ENCODE results near the gene AFAP1. TPM values are rescaled to one million over a fixed set of nuclear protein-coding genes. Genes with fewer than 3 reads are reported as not detected.

The AFAP1 gene
- total RNA-seq, 1 experiment from 2014 or later = 13.9 TPM

DNA sequence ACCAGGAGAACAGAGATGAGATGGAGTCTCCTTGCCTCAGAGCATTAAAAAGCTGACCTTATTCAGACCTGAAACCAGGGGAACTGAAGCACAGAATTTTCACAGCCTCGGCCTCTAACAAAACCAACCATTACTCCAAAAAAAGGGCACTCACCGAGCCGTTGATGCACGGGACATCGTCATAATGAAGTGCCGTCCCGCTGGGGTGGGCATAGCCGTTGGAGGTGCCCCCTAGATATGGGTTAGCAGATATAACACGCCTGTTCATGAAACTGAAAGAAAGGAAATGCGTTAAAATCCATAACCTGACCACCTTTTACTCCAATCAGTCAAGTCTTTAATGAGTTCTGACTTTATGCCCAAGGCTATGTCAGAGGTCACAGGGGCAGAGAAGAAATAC lies 153.6 kb downstream of the AFAP1 start:
- Histone ChIP-seq H3K4me3 (no peak overlapping the region), H3K4me1 (no peaks in the 10 kb centered on the region), H3K27ac (no peak overlapping the region), H3K27me3 (no peaks in the 10 kb centered on the region), H3K36me3 (peaks cover 3% of the 10 kb centered on the region; the same call in 1 of the 2 replicates), H3K9me3 (replicated peaks) (no peaks in the 10 kb centered on the region)
- no peak for DNase-seq

DNA sequence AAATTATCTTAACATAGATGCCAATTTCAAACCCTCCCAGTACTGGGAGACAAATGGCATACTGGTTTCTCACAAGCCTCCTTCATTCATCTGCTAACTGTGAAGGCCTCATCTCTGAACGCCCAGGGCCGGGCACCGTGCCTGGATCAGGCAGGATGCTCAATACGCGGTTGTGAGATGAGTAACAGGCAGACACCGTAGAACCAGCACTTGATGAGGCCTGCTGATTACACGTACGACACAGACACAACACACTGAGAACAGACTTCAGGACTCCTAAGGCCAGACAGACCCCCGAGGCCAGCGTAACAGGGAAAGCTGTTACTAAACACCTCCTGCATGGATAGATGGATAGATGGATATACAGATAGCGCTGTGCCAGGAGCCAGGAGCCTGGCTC lies 154.6 kb downstream of the AFAP1 start:
- Histone ChIP-seq H3K36me3 (peaks cover 3% of the 10 kb centered on the region; the same call in 1 of the 2 replicates), H3K9me3 (replicated peaks) (no peaks in the 10 kb centered on the region), H3K4me3 (no peak overlapping the region), H3K4me1 (no peaks in the 10 kb centered on the region), H3K27ac (no peak overlapping the region), H3K27me3 (no peaks in the 10 kb centered on the region)
- no peak for DNase-seq

DNA sequence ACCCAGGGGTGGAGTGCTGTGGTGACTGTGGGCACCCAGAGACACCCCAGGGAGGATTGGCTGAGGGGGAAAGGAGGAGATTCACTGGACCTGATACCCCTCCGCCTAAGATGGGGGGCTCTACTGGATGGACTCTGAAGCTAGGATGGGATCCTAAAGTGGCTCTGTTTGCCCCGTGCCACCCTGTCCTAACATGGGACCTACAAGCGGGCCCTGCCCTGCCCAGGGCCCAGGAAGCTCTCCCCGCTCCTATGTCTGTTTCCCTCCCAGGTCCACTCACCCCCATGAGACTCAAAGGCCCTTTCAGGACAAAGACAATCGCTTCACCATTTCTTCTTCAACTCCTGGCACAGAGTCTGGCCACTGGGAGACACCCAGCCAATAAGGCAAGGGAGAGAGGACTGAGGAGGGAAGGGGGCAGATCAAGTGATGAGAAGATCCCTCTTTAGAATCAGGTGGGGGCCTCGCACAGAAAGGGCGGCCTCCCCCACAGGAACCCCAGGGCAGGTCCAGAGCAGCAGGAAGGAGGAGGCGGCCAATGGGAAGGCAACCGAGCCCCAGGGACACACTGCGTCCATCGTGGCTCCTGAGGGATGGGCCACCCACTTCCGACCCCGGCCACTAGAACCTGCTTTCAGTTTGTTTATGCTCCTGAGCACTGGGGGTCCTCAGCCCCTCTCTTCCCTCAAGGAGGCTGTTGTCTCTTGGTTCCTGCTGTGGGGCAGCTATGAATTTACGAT lies 155.4 kb downstream of the AFAP1 start:
- Histone ChIP-seq H3K36me3 (peaks cover 6% of the 10 kb centered on the region; the same call in 1 of the 2 replicates), H3K27me3 (no peaks in the 10 kb centered on the region), H3K4me3 (no peak overlapping the region), H3K9me3 (replicated peaks) (no peaks in the 10 kb centered on the region), H3K4me1 (no peaks in the 10 kb centered on the region), H3K27ac (no peak overlapping the region)
- DNase-seq = no peak

DNA sequence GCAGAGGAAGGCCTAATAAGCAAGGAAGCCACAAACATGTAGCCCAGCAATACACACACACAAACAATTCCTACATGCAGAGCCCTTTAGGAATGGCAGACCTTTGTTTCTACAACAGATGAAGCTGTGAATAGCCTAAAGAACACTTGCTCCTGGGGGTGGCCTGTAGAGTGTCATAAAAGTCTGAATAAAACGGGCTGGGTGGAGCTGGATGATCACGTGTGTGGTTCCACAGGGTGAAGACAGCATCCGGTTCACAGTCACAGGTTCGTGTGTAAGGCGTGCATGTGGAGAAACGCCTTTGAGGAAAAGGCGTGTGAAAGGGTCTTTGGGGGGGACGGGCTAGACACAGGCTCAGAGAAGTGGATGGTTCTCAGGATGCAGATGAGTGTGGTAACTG lies 156.1 kb downstream of the AFAP1 start:
- H3K4me1 ChIP-seq = no peaks in the 10 kb centered on the region
- DNase-seq = no peak

DNA sequence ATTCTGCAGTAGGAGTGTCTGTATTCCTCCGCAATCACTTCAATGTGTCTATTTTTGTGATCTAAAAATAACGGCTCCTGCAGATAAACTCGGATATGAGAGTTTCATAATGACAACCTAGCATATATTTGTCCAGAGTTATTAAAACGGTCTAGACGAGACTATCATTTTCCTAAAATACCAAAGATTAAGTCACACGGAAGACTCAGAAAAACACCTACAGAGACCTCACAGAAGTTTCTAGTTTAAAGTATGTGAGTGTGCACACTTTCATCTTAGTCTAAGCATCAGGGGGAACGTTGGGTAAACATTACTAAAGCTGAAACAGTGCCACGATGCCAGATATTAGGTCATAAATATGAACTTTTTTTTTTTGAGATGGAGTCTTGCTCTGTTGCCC lies 156.9 kb downstream of the AFAP1 start:
- Histone ChIP-seq H3K27ac (no peak overlapping the region), H3K36me3 (peaks cover 7% of the 10 kb centered on the region; the same call in 1 of the 2 replicates), H3K4me1 (no peaks in the 10 kb centered on the region)

More for the DNA sequence above, 156.1 kb downstream of the AFAP1 start:
- Histone ChIP-seq H3K36me3 (peaks cover 7% of the 10 kb centered on the region; the same call in 1 of the 2 replicates), H3K4me3 (no peak overlapping the region), H3K27ac (no peak overlapping the region), H3K9me3 (replicated peaks) (no peaks in the 10 kb centered on the region), H3K27me3 (no peaks in the 10 kb centered on the region)

DNA sequence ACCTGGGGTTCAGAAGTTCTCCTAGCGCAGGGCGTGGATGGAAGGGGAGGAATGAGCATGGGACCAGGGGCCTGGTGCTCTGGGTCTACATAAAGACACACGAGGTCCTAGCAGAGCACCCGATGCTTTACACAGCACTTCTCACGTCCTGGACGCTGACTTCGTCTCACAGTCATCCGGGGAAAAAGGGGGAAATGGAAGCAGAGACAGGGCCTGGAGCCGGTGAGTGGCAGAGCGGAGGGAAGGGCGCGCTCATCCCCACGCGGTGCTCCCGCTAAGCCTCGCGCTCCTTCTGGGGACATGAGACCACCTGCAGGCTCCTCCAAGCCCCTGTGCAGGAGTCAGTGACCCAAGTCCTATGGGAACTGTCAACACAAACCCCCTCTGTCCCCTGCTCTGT lies 157.7 kb downstream of the AFAP1 start:
- Histone ChIP-seq H3K36me3 (peaks cover 4% of the 10 kb centered on the region; the same call in 1 of the 2 replicates), H3K4me1 (no peaks in the 10 kb centered on the region)

More for the DNA sequence above, 156.9 kb downstream of the AFAP1 start:
- no peak for DNase-seq
- Histone ChIP-seq H3K27me3 (no peaks in the 10 kb centered on the region), H3K4me3 (no peak overlapping the region), H3K9me3 (replicated peaks) (no peaks in the 10 kb centered on the region)

DNA sequence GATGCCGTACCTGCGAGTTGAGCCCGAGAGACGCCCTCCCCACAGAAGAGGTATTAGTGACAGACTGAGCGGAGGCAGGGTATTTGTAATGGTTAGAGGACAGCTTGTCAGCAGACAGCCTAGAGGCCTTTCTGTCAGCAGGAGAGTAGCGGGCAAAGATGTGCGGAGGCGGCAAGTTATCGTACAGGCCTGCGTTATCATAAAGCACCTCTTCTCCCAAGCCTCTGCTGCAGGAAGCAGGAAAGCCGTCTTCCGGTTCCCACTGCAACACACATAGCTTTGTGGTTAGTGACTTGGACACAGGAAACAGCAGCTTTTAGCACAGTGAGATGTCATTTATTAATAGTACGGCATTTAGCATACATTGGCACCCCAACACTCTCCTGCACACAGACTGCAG lies 158.3 kb downstream of the AFAP1 start:
- Histone ChIP-seq H3K4me1 (no peaks in the 10 kb centered on the region), H3K27ac (no peak overlapping the region), H3K36me3 (peaks cover 4% of the 10 kb centered on the region; the same call in 1 of the 2 replicates), H3K9me3 (replicated peaks) (no peaks in the 10 kb centered on the region), H3K4me3 (no peak overlapping the region), H3K27me3 (no peaks in the 10 kb centered on the region)
- DNase-seq = no peak

More for the DNA sequence above, 157.7 kb downstream of the AFAP1 start:
- DNase-seq = no peak
- Histone ChIP-seq H3K27me3 (no peaks in the 10 kb centered on the region), H3K4me3 (no peak overlapping the region), H3K9me3 (replicated peaks) (no peaks in the 10 kb centered on the region), H3K27ac (no peak overlapping the region)

DNA sequence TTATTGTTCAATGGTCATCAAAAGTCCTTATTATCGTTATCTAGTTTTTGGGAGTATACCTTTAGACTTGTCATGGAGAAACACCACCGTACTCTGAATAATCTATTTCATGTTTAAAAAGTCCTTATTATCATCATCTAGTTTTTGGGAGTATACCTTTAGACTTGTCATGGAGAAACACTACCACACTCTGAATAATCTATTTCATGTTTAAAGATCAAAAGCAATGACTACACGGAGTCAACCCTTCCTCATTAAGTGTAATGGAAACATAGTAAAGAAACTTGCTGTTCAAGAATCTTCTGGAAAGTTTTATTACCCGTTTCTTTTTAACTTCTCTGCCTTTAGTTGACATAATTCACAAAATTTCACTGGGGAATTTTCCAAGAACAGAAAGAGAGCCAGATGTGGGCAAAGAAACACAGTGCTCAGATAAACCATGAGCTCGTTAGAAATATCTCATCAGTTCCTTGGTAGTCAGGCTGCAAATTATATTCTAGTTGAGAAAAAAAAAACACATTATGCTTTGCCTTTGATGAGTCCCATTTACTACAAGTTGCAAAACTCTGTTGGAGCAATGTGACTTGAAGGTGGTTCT lies 158.8 kb downstream of the AFAP1 start:
- Histone ChIP-seq H3K4me3 (no peak overlapping the region), H3K36me3 (peaks cover 4% of the 10 kb centered on the region; the same call in 1 of the 2 replicates), H3K27me3 (no peaks in the 10 kb centered on the region), H3K4me1 (no peaks in the 10 kb centered on the region), H3K9me3 (replicated peaks) (no peaks in the 10 kb centered on the region), H3K27ac (no peak overlapping the region)
- DNase-seq = no peak

DNA sequence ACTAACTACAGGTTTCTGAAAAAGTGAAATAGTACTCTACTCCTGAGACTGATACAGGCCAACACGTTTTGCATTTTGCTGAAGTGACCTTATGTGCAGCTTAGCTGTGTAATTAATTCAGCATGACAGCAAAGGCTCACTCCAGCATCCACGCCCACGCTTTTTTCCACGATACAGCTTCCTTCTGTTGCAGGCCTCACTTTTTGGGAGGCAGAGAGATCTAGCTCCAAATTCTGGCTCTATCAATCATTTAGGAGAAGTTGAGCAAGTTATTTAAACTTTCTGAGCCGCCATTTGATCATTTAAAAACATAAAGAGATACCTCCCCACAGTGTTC lies 160.3 kb downstream of the AFAP1 start:
- peaks cover 4% of the 10 kb centered on the region; the same call in 1 of the 2 replicates for H3K36me3 ChIP-seq
- no peaks in the 10 kb centered on the region for H3K4me1 ChIP-seq
- H3K27me3 ChIP-seq = no peaks in the 10 kb centered on the region
- no peak overlapping the region for H3K27ac ChIP-seq
- no peaks in the 10 kb centered on the region for H3K9me3 ChIP-seq (replicated peaks)
- no peak overlapping the region for H3K4me3 ChIP-seq
- no peak for DNase-seq

DNA sequence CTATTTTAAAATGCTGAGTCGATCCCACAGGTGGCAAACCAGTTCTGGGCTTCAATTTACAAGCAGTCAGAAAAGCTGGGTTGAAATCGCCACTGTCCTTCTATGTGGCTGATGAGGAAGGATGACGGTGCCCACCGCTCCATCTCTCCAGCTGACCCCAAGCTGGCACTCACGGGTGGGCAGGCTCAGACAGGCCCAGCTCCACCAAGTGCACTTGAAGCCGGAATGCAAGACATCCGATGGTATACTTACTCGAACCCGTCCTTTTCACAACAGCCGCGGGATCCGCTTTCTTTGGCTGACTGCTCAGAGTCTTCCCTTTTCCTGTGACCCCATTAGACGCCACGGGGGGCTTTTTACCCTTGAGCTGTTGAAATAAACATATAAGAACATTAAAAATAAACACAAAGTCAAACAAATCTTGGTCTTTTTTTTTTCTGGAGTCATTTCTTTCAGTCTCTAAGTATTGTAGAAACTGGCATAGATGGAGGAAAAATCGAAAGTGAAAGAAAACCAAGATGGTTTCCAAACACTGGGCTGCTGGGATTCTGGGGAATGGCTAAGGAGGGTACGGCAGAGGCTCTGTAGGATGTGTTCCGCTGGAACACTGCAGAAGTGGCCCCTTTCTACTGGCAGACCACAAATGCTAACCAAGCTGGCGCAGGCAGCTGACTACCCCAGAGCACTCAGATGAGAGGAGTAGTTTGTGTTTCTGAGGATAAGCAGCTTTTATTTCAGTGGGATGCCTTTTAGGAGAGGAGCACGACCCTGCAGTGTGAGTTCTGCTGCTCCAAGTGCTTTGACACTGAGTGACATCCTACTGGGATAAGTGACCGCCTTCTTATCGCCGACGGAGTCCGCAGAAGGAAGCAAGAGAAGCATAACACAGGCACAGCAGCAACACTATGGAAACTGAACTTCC lies 160.9 kb downstream of the AFAP1 start:
- no peaks in the 10 kb centered on the region for H3K9me3 ChIP-seq (replicated peaks)

DNA sequence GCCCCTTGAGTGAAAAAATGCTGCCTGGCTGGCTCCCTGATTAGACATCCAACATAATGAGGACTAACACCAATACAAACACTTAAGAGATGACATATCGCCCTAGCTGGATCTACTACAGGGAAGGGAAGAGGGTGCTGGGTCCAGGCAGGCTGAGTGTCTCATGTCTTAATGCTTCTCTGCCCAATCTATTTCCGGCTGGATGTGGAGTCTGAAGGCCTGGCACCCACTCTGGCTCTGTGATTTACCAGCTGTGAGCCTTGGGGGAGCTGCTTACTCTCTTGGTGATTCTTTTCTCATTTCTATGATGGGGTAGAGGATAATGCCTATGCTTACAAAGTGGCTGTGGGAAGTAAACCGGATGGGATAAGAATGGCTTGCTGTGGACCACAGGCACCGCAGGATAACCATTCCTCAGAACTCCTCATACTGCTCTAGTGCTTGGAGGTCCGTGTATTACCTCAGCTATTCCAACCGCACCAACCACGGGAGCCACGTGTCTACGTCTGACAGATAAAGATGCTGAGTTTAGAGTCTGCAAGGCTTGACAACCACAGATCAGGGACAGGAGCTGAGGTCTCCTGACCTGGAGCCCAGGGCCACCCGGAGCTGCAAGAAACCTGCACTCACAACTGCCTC lies 161.7 kb downstream of the AFAP1 start:
- no peaks in the 10 kb centered on the region for H3K4me1 ChIP-seq
- no peak overlapping the region for H3K27ac ChIP-seq
- H3K9me3 ChIP-seq (replicated peaks) = no peaks in the 10 kb centered on the region
- no peaks in the 10 kb centered on the region for H3K27me3 ChIP-seq
- no peak overlapping the region for H3K4me3 ChIP-seq
- H3K36me3 ChIP-seq = peaks cover 4% of the 10 kb centered on the region; the same call in 1 of the 2 replicates
- no peak for DNase-seq

More for the DNA sequence above, 160.9 kb downstream of the AFAP1 start:
- Histone ChIP-seq H3K4me1 (no peaks in the 10 kb centered on the region), H3K27me3 (no peaks in the 10 kb centered on the region), H3K36me3 (peaks cover 4% of the 10 kb centered on the region; the same call in 1 of the 2 replicates), H3K4me3 (no peak overlapping the region), H3K27ac (no peak overlapping the region)
- no peak for DNase-seq

DNA sequence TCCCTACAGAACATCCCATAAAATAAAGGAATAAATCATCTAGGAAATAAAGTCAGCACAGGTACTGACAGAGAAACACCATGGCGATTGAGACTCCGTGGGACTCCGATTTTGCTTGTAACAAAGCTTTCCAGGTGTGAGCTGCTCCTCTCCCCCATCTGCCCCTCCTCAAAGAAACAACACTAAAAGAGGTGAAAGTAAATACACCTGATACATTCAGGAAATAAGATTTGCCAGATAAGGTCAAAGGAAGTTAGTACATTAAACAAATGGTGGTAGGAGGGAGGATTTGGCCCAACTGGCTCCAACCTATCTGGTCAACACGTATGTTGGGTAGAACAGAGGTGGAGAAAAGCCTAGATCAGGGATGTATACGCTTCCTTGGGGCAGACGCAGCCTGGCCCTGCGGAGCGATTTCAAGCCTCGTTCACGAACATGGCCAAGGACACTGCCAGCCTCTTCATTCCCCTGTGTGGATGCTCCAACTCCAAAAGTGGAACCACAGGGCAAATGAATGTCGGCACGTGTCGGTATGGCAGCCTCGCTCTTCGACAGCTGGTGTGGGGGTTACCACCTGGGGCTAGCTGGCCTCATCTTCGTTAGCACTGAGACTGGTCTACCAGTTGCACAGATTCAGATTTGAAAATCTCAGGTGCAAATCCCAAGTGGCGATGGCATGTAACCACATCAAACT lies 162.5 kb downstream of the AFAP1 start:
- Histone ChIP-seq H3K4me3 (no peak overlapping the region), H3K27me3 (no peaks in the 10 kb centered on the region), H3K4me1 (no peaks in the 10 kb centered on the region), H3K27ac (no peak overlapping the region), H3K9me3 (replicated peaks) (no peaks in the 10 kb centered on the region), H3K36me3 (peaks cover 4% of the 10 kb centered on the region; the same call in 1 of the 2 replicates)
- no peak for DNase-seq

DNA sequence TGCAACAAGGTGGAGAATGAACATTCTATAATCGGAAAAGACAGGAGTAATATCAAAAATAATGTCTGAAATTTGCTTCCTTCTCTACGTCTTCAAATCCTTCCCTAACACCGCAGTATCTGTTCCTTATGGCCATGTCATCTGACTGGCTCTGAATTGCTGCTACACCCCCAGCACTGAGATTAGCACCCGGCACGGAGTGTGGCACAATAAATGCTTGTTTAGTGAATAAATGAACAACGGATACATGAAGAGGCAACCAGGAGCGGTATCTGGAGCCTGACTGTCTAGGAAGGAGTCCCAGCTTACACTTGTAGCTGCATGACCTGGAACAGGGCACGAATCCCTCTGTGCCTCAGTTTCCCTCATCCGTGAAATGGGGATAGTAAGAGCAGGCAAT lies 164.3 kb downstream of the AFAP1 start:
- no peak for DNase-seq
- Histone ChIP-seq H3K4me3 (no peak overlapping the region), H3K27ac (no peak overlapping the region), H3K27me3 (no peaks in the 10 kb centered on the region), H3K36me3 (peaks cover 4% of the 10 kb centered on the region; the same call in 1 of the 2 replicates), H3K9me3 (replicated peaks) (no peaks in the 10 kb centered on the region), H3K4me1 (no peaks in the 10 kb centered on the region)

All from SJCRH30 (cell line).